HEK293 (cell line): Measurements from ENCODE around the gene AEBP1.

Experiments
- CTCF ChIA-PET: fragments of 350-600 bp; formaldehyde crosslinking; extraction: SDS; loops from one replicate; lab custom pipeline; 2021; ENCODE audit warnings: antibody characterized with exemption; lab: Yijun Ruan, JAX
- POLR2A ChIA-PET: fragments of 300-600 bp; formaldehyde crosslinking; extraction: SDS; loops from one replicate; lab custom pipeline; 2020; ENCODE audit warnings: antibody characterized with exemption, inconsistent platforms; lab: Yijun Ruan, JAX
- H3K27ac ChIP-seq: fragments of 200-500 bp; sonication (Bioruptor generic); 2 replicates; pipeline ENCODE4 v1.5.1; 2014; ENCODE audit warnings: low read depth, low read length, control low read depth, inconsistent platforms; ENCODE audit errors: extremely low read depth
- H3K36me3 ChIP-seq, 2 experiments: fragments of 200-500 bp in 1 of 2; sonication (Bioruptor generic) in 1 of 2; 1 replicate in 1 of 2; 2 replicates in 1 of 2; pipeline ENCODE4 v1.5.1; 2014 to 2017; ENCODE audit warnings: inconsistent platforms in 2 of 2, low read length in 2 of 2; ENCODE audit not compliant: control insufficient read depth in 2 of 2, insufficient read depth in 1 of 2
- H3K4me1 ChIP-seq: fragments of 200-500 bp; sonication (Bioruptor generic); 2 replicates; pipeline ENCODE4 v1.5.1; 2014; ENCODE audit warnings: mild to moderate bottlenecking, low read length, inconsistent platforms; ENCODE audit not compliant: control insufficient read depth, insufficient read depth
- H3K4me3 ChIP-seq: 2 replicates; pipeline ENCODE4 v1.5.1; 2011; ENCODE audit warnings: low read depth, mild to moderate bottlenecking, control low read depth, low read length, moderate library complexity
- H3K9me3 ChIP-seq: fragments of 200-500 bp; sonication (Bioruptor generic); 2 replicates; pipeline ENCODE4 v1.5.1; 2014; ENCODE audit warnings: low read depth, low read length, inconsistent platforms; ENCODE audit not compliant: control insufficient read depth, insufficient read depth
- BCL6B ChIP-seq: fragments of 450-650 bp; formaldehyde crosslinking; IDR thresholded peaks from 2 replicates; pipeline ENCODE4 v1.5.1; 2017; ENCODE audit warnings: missing biosample characterization, missing genetic modification characterization
- HIC1 ChIP-seq: fragments of 450-650 bp; formaldehyde crosslinking; IDR thresholded peaks from 2 replicates; pipeline ENCODE4 v1.5.1; 2016; ENCODE audit warnings: missing biosample characterization, missing genetic modification characterization
- HOXC10 ChIP-seq: sonication (generic); formaldehyde crosslinking; IDR thresholded peaks from 2 replicates; pipeline ENCODE4 v1.8.1; 2023; ENCODE audit warnings: mild to moderate bottlenecking, missing genetic modification reagents
- HOXD13 ChIP-seq: sonication (generic); formaldehyde crosslinking; IDR thresholded peaks from 2 replicates; pipeline ENCODE4 v1.8.0; 2022; ENCODE audit warnings: missing genetic modification reagents, borderline replicate concordance
- MYNN ChIP-seq: fragments of 450-650 bp; formaldehyde crosslinking; IDR thresholded peaks from 2 replicates; pipeline ENCODE4 v1.5.1; 2016; ENCODE audit warnings: missing biosample characterization, missing genetic modification characterization, borderline replicate concordance
- PRDM2 ChIP-seq: fragments of 450-650 bp; formaldehyde crosslinking; IDR thresholded peaks from 2 replicates; pipeline ENCODE4 v1.5.1; 2016; ENCODE audit warnings: missing biosample characterization, missing genetic modification characterization, borderline replicate concordance
- RBAK ChIP-seq: fragments of 450-650 bp; formaldehyde crosslinking; IDR thresholded peaks from 2 replicates; pipeline ENCODE4 v1.5.1; 2016; ENCODE audit warnings: missing biosample characterization, missing genetic modification characterization
- SALL2 ChIP-seq: fragments of 450-650 bp; formaldehyde crosslinking; IDR thresholded peaks from 2 replicates; pipeline ENCODE4 v1.5.0; 2017; ENCODE audit warnings: missing biosample characterization, mild to moderate bottlenecking, missing genetic modification characterization, borderline replicate concordance
- SCRT1 ChIP-seq: fragments of 450-650 bp; formaldehyde crosslinking; IDR thresholded peaks from 2 replicates; pipeline ENCODE4 v1.5.1; 2016; ENCODE audit warnings: missing biosample characterization, missing genetic modification characterization, borderline replicate concordance
- TRIM28 ChIP-seq: IDR thresholded peaks from 2 replicates; pipeline ENCODE4 v1.6.1; 2011; ENCODE audit warnings: low read length, control low read depth, borderline replicate concordance
- ZNF112 ChIP-seq: fragments of 450-650 bp; formaldehyde crosslinking; IDR thresholded peaks from 2 replicates; pipeline ENCODE4 v1.5.0; 2017; ENCODE audit warnings: missing biosample characterization, missing genetic modification characterization
- ZNF223 ChIP-seq: fragments of 450-650 bp; formaldehyde crosslinking; IDR thresholded peaks from 2 replicates; pipeline ENCODE4 v1.5.1; 2016; ENCODE audit warnings: missing biosample characterization, missing genetic modification characterization
- ZNF416 ChIP-seq: fragments of 450-650 bp; formaldehyde crosslinking; IDR thresholded peaks from 2 replicates; pipeline ENCODE4 v1.5.1; 2016; ENCODE audit warnings: missing biosample characterization, missing genetic modification characterization
- ZNF488 ChIP-seq: fragments of 450-650 bp; formaldehyde crosslinking; IDR thresholded peaks from 2 replicates; pipeline ENCODE4 v1.5.1; 2016; ENCODE audit warnings: missing biosample characterization, missing genetic modification characterization
- ZNF624 ChIP-seq: fragments of 450-650 bp; formaldehyde crosslinking; IDR thresholded peaks from 2 replicates; pipeline ENCODE4 v1.5.1; 2017; ENCODE audit warnings: missing biosample characterization, missing genetic modification characterization
- ZNF664 ChIP-seq: fragments of 450-650 bp; formaldehyde crosslinking; IDR thresholded peaks from 2 replicates; pipeline ENCODE4 v1.5.1; 2016; ENCODE audit warnings: missing biosample characterization, missing genetic modification characterization
- TF ChIP-seq, protein P1 (sequence below): fragments of 450-650 bp; formaldehyde crosslinking; IDR thresholded peaks from 2 replicates; pipeline ENCODE4 v1.5.1; 2016; ENCODE audit warnings: missing biosample characterization, missing genetic modification characterization, low read depth

The AEBP1 gene

GRCh38 chr7:44074349-44074695 is 29.8 kb upstream of the AEBP1 start:
- no peak for TF ChIP-seq TRIM28
- no peak for TF ChIP-seq ZNF112
- TF ChIP-seq, protein P1, sequence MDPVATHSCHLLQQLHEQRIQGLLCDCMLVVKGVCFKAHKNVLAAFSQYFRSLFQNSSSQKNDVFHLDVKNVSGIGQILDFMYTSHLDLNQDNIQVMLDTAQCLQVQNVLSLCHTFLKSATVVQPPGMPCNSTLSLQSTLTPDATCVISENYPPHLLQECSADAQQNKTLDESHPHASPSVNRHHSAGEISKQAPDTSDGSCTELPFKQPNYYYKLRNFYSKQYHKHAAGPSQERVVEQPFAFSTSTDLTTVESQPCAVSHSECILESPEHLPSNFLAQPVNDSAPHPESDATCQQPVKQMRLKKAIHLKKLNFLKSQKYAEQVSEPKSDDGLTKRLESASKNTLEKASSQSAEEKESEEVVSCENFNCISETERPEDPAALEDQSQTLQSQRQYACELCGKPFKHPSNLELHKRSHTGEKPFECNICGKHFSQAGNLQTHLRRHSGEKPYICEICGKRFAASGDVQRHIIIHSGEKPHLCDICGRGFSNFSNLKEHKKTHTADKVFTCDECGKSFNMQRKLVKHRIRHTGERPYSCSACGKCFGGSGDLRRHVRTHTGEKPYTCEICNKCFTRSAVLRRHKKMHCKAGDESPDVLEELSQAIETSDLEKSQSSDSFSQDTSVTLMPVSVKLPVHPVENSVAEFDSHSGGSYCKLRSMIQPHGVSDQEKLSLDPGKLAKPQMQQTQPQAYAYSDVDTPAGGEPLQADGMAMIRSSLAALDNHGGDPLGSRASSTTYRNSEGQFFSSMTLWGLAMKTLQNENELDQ (tag by site-specific recombination), result no peak
- TF ChIP-seq RBAK (tag by site-specific recombination), result no peak
- no peak for TF ChIP-seq HOXD13 (CRISPR knock-in tag)
- no peak for TF ChIP-seq SCRT1 (tag by site-specific recombination)
- no peak for TF ChIP-seq ZNF664 (tag by site-specific recombination)
- no peak for TF ChIP-seq HOXC10 (CRISPR knock-in tag)
- no peak for TF ChIP-seq ZNF416 (tag by site-specific recombination)
- no peak for TF ChIP-seq SALL2 (tag by site-specific recombination)
- TF ChIP-seq BCL6B, result no peak
- TF ChIP-seq ZNF223, result no peak
- no peak for TF ChIP-seq MYNN (tag by site-specific recombination)
- TF ChIP-seq PRDM2 (tag by site-specific recombination), result no peak
- TF ChIP-seq ZNF624 (tag by site-specific recombination), result no peak
- TF ChIP-seq ZNF488 (tag by site-specific recombination), result no peak
- TF ChIP-seq HIC1 (tag by site-specific recombination), result no peak
- Histone ChIP-seq H3K4me1 (peaks cover 3% of the 10 kb centered on the region; the same call in 1 of the 2 replicates), H3K36me3 (peaks cover 10 to 68% of the 10 kb centered on the region in 2 experiments), H3K27ac (no peak overlapping the region), H3K4me3 (no peak overlapping the region), H3K9me3 (no peaks in the 10 kb centered on the region)
- CTCF ChIA-PET, result no interaction called here
- POLR2A ChIA-PET, result no interaction called here
